DND-41 (cell line): ENCODE results near the gene MACROD2.

ENCODE experiments used
- EZH2 ChIP-seq: IDR thresholded peaks from 3 replicates; pipeline ENCODE4 v1.6.1; 2012; ENCODE audit warnings: borderline replicate concordance, low read depth, mild to moderate bottlenecking, moderate library complexity, low read length, inconsistent platforms; ENCODE audit not compliant: severe bottlenecking
- TF ChIP-seq, protein P1 (sequence below): IDR thresholded peaks from 2 replicates; pipeline ENCODE4 v1.5.1; 2012; ENCODE audit warnings: borderline replicate concordance, low read length, moderate library complexity, mild to moderate bottlenecking; ENCODE audit not compliant: poor library complexity, severe bottlenecking; ENCODE audit errors: extremely low read depth

DNA sequence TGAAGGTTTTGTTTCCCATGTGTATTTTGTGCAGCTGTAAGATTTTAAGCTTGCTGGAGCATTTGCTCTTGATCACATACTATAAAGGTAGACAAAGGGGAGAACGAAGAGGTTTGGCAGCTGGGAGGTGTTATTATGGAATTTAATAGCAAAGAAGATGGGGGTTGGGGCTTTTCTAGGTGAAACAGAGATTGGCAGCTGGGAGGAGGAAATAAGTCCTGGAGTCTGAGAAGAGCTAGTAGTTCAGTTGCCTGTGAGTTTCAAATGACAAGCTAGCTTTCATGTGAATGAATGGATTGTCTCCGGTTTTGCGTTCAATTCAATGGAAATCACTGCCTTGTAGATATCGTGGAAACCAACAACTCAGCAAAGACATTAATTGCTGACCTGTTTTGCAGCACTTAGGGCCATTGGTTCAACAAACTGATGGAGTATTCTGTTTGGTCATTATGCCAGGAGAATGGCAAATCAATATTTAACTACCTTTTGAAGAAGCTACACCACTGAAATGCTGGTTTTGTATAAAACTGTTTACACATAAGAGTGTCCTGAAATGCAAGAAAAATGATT, 380.2 kb downstream of the MACROD2 start:
- TF ChIP-seq, protein P1, sequence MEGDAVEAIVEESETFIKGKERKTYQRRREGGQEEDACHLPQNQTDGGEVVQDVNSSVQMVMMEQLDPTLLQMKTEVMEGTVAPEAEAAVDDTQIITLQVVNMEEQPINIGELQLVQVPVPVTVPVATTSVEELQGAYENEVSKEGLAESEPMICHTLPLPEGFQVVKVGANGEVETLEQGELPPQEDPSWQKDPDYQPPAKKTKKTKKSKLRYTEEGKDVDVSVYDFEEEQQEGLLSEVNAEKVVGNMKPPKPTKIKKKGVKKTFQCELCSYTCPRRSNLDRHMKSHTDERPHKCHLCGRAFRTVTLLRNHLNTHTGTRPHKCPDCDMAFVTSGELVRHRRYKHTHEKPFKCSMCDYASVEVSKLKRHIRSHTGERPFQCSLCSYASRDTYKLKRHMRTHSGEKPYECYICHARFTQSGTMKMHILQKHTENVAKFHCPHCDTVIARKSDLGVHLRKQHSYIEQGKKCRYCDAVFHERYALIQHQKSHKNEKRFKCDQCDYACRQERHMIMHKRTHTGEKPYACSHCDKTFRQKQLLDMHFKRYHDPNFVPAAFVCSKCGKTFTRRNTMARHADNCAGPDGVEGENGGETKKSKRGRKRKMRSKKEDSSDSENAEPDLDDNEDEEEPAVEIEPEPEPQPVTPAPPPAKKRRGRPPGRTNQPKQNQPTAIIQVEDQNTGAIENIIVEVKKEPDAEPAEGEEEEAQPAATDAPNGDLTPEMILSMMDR: no peak
- TF ChIP-seq EZH2: no peak
